Keratinocyte (primary cell): ENCODE measurements around the gene PPP6R1. TPM values are rescaled to one million over a fixed set of nuclear protein-coding genes. Genes with fewer than 3 reads are reported as not detected.

Source experiments
- DNase-seq: peaks from one replicate; pipeline ENCODE4 v3.0.0-alpha.2; 2011; ENCODE audit warnings: low read depth, missing footprints, low spot score
- FAIRE-seq: peaks from 2 replicates; lab custom pipeline; 2011; peaks lifted over from hg19 to GRCh38; lab: Jason Lieb, UNC
- H2AFZ ChIP-seq: 2 replicates; pipeline ENCODE4 v1.6.0; 2012; ENCODE audit warnings: low read length, control low read depth, inconsistent platforms; ENCODE audit not compliant: control insufficient read depth
- H3K27ac ChIP-seq: 2 replicates; pipeline ENCODE4 v1.5.1; 2011; ENCODE audit warnings: low read length; ENCODE audit not compliant: control insufficient read depth, insufficient read depth
- H3K27me3 ChIP-seq: 3 replicates; pipeline ENCODE4 v1.6.0; 2011; ENCODE audit warnings: low read length; ENCODE audit not compliant: control insufficient read depth, insufficient read depth; ENCODE audit errors: extremely low read depth
- H3K36me3 ChIP-seq, 2 experiments: 2 replicates in 1 of 2; 3 replicates in 1 of 2; pipeline ENCODE4 v1.5.1; 2011; ENCODE audit warnings: low read length in 2 of 2, mild to moderate bottlenecking in 1 of 2; ENCODE audit not compliant: control insufficient read depth in 2 of 2, insufficient read depth in 2 of 2; ENCODE audit errors: extremely low read depth in 1 of 2
- H3K4me1 ChIP-seq: 3 replicates; pipeline ENCODE4 v1.5.1; 2011; ENCODE audit warnings: low read length; ENCODE audit not compliant: control insufficient read depth, insufficient read depth; ENCODE audit errors: extremely low read depth
- H3K4me2 ChIP-seq: 3 replicates; pipeline ENCODE4 v1.6.0; 2011; ENCODE audit warnings: low read depth, low read length; ENCODE audit not compliant: control insufficient read depth, insufficient read depth; ENCODE audit errors: extremely low read depth
- H3K4me3 ChIP-seq, 3 experiments: fragments of 200-600 bp in 1 of 3; sonication (generic) in 1 of 3; 2 replicates in 2 of 3; 3 replicates in 1 of 3; pipeline ENCODE4 v1.5.1; 2011 to 2016; ENCODE audit warnings: low read length in 3 of 3, mild to moderate bottlenecking in 3 of 3, control low read depth in 2 of 3, inconsistent platforms in 1 of 3, low read depth in 1 of 3, mixed read lengths in 1 of 3, mixed run types in 1 of 3, moderate library complexity in 1 of 3; ENCODE audit not compliant: control insufficient read depth in 2 of 3, insufficient read depth in 2 of 3; ENCODE audit errors: extremely low read depth in 1 of 3
- H3K79me2 ChIP-seq: 2 replicates; pipeline ENCODE4 v1.6.0; 2012; ENCODE audit warnings: low read length; ENCODE audit not compliant: control insufficient read depth, insufficient read depth
- H3K9ac ChIP-seq: 3 replicates; pipeline ENCODE4 v1.6.0; 2011; ENCODE audit warnings: low read length; ENCODE audit not compliant: control insufficient read depth, insufficient read depth; ENCODE audit errors: extremely low read depth
- H3K9me1 ChIP-seq: 3 replicates; pipeline ENCODE4 v1.6.0; 2011; ENCODE audit warnings: low read length; ENCODE audit not compliant: control insufficient read depth, insufficient read depth; ENCODE audit errors: extremely low read depth
- H3K9me3 ChIP-seq: 2 replicates; pipeline ENCODE4 v1.5.1; 2012; ENCODE audit warnings: low read depth, low read length; ENCODE audit not compliant: control insufficient read depth
- H4K20me1 ChIP-seq: 3 replicates; pipeline ENCODE4 v1.6.0; 2011; ENCODE audit warnings: low read length; ENCODE audit not compliant: control insufficient read depth, insufficient read depth; ENCODE audit errors: extremely low read depth
- CTCF ChIP-seq, 3 experiments: IDR thresholded peaks in 1 of 3; conservative IDR thresholded peaks in 1 of 3; optimal IDR thresholded peaks in 1 of 3; 2 replicates in 2 of 3; 3 replicates in 1 of 3; pipeline versions ENCODE3 to v1.5.1; 2011; ENCODE audit warnings: low read length in 3 of 3, mild to moderate bottlenecking in 3 of 3, moderate library complexity in 2 of 3, control low read depth in 1 of 3, inconsistent platforms in 1 of 3; ENCODE audit not compliant: insufficient read depth in 2 of 3; ENCODE audit errors: extremely low read depth in 1 of 3
- EZH2 ChIP-seq: IDR thresholded peaks from one replicate; pipeline ENCODE4 v1.6.1; 2012; ENCODE audit warnings: inconsistent platforms, mild to moderate bottlenecking, low read length, moderate library complexity
- dilution Hi-C: fragments of 300-500 bp; cut with MboI; formaldehyde crosslinking; loops from one replicate; pipeline ENCODE4 v1.7.0; 2020; ENCODE audit warnings: low sequenced_read_pairs; ENCODE audit not compliant: extremely low pct_ligation_motif_present
- polyA plus RNA-seq, 5 experiments: library from polyadenylated mRNA; depleted of rRNA in 3 of 5; stranded (reverse) in 3 of 5; stranded (forward) in 1 of 5; unstranded in 1 of 5; fragments of >200 nt; gene quantifications; 1 replicate in 1 of 5; 2 replicates in 3 of 5; 3 replicates in 1 of 5; pipeline versions ENCODE4 v1.2.1 to v1.2.3, GENCODE V29; 2011 to 2012; ENCODE audit warnings: missing spikeins in 2 of 5, low read depth in 1 of 5, low replicate concordance in 1 of 5

Gene PPP6R1
- polyA plus RNA-seq, 1 donor (not counting 4 experiments of a cell fraction or from before 2014, with no cell fraction given): 26.7 TPM

- DNase-seq: no peak
- peaks cover 18 to 25% of the 10 kb centered on the region in 2 experiments for H3K36me3 ChIP-seq
Observed at GRCh38 chr19:55273978-55274707, 15.3 kb upstream of the PPP6R1 start.

DNA sequence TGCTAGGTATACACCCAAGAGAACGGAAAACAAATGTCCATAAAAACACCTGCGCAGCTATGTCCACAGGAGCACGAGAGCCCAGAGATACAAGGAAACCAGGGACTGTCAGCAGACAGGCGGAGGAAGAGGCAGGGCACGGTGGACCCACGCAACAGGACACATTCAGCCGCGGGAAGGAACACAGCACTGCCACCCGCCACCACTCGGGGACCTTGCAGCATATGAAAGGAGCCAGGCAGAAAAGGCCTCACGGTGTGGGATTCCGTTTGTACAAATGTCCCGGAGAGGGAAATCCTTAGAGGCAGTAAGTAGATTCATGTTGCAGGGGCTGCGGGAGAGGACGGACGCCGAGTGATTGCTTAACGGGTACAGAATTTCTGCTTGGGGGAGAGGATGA is 13.3 kb upstream of the PPP6R1 start:
- TF ChIP-seq EZH2: no peak
- TF ChIP-seq CTCF (optimal IDR thresholded peaks at IDR 0.05 in 1 of 3, IDR thresholded peaks at IDR 0.05 in 1 of 3, conservative IDR thresholded peaks at IDR 0.05 in 1 of 3; ENCODE audit: extremely low read depth in 1 of 3, insufficient read depth in 2 of 3, low read length in 3 of 3): no peak
- Histone ChIP-seq H4K20me1 (no peaks in the 10 kb centered on the region), H3K27ac (no peak overlapping the region), H3K9me1 (no peaks in the 10 kb centered on the region), H3K4me2 (no peak overlapping the region), H3K9me3 (no peaks in the 10 kb centered on the region), H3K36me3 (peaks cover 16 to 22% of the 10 kb centered on the region in 2 experiments), H2AFZ (no peak overlapping the region), H3K4me3 (no peak overlapping the region), H3K27me3 (no peaks in the 10 kb centered on the region), H3K4me1 (no peaks in the 10 kb centered on the region), H3K79me2 (no peaks in the 10 kb centered on the region), H3K9ac (no peak overlapping the region)
- FAIRE-seq (no peak), DNase-seq (no peak)
- dilution Hi-C loops: no loop called here

More at GRCh38 chr19:55273978-55274707, 15.3 kb upstream of the PPP6R1 start:
- H3K27ac ChIP-seq: no peak overlapping the region
- H3K9ac ChIP-seq: no peak overlapping the region
- H3K9me3 ChIP-seq: no peaks in the 10 kb centered on the region
- no peaks in the 10 kb centered on the region for H4K20me1 ChIP-seq
- peaks cover 4% of the 10 kb centered on the region for H3K4me1 ChIP-seq
- no peak overlapping the region for H3K4me2 ChIP-seq
- no peak for FAIRE-seq
- H3K4me3 ChIP-seq: no peak overlapping the region
- H3K27me3 ChIP-seq: no peaks in the 10 kb centered on the region
- TF ChIP-seq EZH2 (no peak), CTCF (optimal IDR thresholded peaks at IDR 0.05 in 1 of 3, IDR thresholded peaks at IDR 0.05 in 1 of 3, conservative IDR thresholded peaks at IDR 0.05 in 1 of 3; ENCODE audit: extremely low read depth in 1 of 3, insufficient read depth in 2 of 3, low read length in 3 of 3) (no peak)
- no peak overlapping the region for H2AFZ ChIP-seq
- no peaks in the 10 kb centered on the region for H3K9me1 ChIP-seq
- dilution Hi-C loops: no loop called here
- H3K79me2 ChIP-seq: peaks cover 4% of the 10 kb centered on the region
